GM12878 (cell line): ENCODE results near the gene BATF3.

Experiments used
- BACH1 ChIP-seq: fragments of 450-650 bp; IDR thresholded peaks from 2 replicates; pipeline ENCODE4 v1.6.1; 2017; ENCODE audit warnings: mild to moderate bottlenecking, borderline replicate concordance
- CBX5 ChIP-seq: sonication (generic); IDR thresholded peaks from 2 replicates; pipeline ENCODE4 v1.6.1; 2016; ENCODE audit warnings: low read depth, moderate library complexity, mild to moderate bottlenecking, inconsistent platforms
- ETV6 ChIP-seq, 2 experiments: fragments of 450-650 bp in 1 of 2; IDR thresholded peaks in 1 of 2; conservative IDR thresholded peaks in 1 of 2; 2 replicates each; pipeline ENCODE4 v1.6.1; 2014; ENCODE audit warnings: antibody characterized with exemption in 1 of 2, borderline replicate concordance in 1 of 2, low read depth in 1 of 2, mild to moderate bottlenecking in 1 of 2, moderate library complexity in 1 of 2
- FOXM1 ChIP-seq: IDR thresholded peaks from 2 replicates; pipeline ENCODE4 v1.6.1; 2012; ENCODE audit warnings: low read depth, mild to moderate bottlenecking, inconsistent platforms, low read length, moderate library complexity
- GATAD2B ChIP-seq: fragments of 450-650 bp; conservative IDR thresholded peaks from 2 replicates; pipeline ENCODE4 v1.6.1; 2017; ENCODE audit warnings: low read depth, mild to moderate bottlenecking, moderate library complexity
- HCFC1 ChIP-seq: fragments of 150-350 bp; IDR thresholded peaks from 2 replicates; pipeline ENCODE4 v1.6.1; 2014; ENCODE audit warnings: low read length
- POLR2A ChIP-seq: IDR thresholded peaks from 2 replicates; pipeline ENCODE4 v1.6.1; 2011; ENCODE audit warnings: low read depth, mild to moderate bottlenecking, low read length
- ZNF24 ChIP-seq: fragments of 450-650 bp; IDR thresholded peaks from 2 replicates; pipeline ENCODE4 v1.6.1; 2017; ENCODE audit warnings: antibody characterized with exemption, mild to moderate bottlenecking
- TF ChIP-seq, protein P1 (sequence below), 3 experiments: IDR thresholded peaks in 2 of 3; conservative IDR thresholded peaks in 1 of 3; 2 replicates each; pipeline ENCODE4 v1.5.1; 2011; ENCODE audit warnings: low read depth in 3 of 3, low read length in 3 of 3, mild to moderate bottlenecking in 3 of 3, control low read depth in 2 of 3, moderate library complexity in 2 of 3, inconsistent platforms in 1 of 3, mixed read lengths in 1 of 3; ENCODE audit not compliant: control insufficient read depth in 2 of 3, insufficient read depth in 1 of 3; ENCODE audit errors: extremely low read depth in 1 of 3
- TF ChIP-seq, protein P2 (sequence below): fragments of 450-650 bp; formaldehyde crosslinking; IDR thresholded peaks from 2 replicates; pipeline ENCODE4 v1.4.0; 2020; ENCODE audit warnings: mild to moderate bottlenecking, moderate library complexity
- TF ChIP-seq, protein P3 (sequence below): fragments of 450-650 bp; formaldehyde crosslinking; IDR thresholded peaks from 2 replicates; pipeline ENCODE4 v1.4.0; 2022; ENCODE audit warnings: mild to moderate bottlenecking, moderate library complexity

DNA sequence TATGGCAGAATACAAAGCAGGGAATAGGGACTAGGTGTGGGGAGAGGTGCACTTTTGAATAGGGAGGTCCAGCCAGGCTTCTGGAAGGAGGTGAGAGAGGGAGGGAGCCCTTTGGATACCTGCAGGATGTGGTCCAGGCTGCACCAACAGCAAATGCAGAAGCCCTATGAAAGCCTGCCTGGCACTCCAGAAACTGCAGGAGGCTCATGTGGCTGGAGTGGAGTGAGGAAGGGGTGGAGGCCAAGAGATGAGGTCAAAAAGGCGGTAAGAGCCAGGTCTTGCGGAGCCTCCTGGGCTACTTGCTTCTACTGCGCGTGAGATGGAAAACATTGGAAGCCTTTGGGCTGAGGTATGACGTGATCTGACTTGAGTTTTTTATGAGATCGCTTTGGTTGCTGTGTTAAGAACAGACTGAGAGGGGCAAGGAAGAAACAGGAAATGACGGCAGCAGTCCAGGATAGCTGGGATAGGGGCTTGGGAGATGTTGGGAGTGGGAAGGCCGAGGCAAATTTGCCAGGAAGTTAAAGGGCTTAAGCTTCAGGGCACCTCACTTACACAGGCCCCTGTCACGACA lies 4.4 kb upstream of the BATF3 start:
- TF ChIP-seq POLR2A (no peak), CBX5 (no peak), ZNF24 (no peak), FOXM1 (no peak), ETV6 (conservative IDR thresholded peaks at IDR 0.05 in 1 of 2, IDR thresholded peaks at IDR 0.05 in 1 of 2; ENCODE audit: borderline replicate concordance in 1 of 2, low read depth in 1 of 2) (no peak), GATAD2B (no peak), HCFC1 (no peak), BACH1 (no peak)
- TF ChIP-seq, protein P1, sequence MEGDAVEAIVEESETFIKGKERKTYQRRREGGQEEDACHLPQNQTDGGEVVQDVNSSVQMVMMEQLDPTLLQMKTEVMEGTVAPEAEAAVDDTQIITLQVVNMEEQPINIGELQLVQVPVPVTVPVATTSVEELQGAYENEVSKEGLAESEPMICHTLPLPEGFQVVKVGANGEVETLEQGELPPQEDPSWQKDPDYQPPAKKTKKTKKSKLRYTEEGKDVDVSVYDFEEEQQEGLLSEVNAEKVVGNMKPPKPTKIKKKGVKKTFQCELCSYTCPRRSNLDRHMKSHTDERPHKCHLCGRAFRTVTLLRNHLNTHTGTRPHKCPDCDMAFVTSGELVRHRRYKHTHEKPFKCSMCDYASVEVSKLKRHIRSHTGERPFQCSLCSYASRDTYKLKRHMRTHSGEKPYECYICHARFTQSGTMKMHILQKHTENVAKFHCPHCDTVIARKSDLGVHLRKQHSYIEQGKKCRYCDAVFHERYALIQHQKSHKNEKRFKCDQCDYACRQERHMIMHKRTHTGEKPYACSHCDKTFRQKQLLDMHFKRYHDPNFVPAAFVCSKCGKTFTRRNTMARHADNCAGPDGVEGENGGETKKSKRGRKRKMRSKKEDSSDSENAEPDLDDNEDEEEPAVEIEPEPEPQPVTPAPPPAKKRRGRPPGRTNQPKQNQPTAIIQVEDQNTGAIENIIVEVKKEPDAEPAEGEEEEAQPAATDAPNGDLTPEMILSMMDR (IDR thresholded peaks at IDR 0.05 in 2 of 3, conservative IDR thresholded peaks at IDR 0.05 in 1 of 3; ENCODE audit: control insufficient read depth in 2 of 3, extremely low read depth in 1 of 3, insufficient read depth in 1 of 3, low read depth in 3 of 3, low read length in 3 of 3), result no peak
- TF ChIP-seq, protein P2, sequence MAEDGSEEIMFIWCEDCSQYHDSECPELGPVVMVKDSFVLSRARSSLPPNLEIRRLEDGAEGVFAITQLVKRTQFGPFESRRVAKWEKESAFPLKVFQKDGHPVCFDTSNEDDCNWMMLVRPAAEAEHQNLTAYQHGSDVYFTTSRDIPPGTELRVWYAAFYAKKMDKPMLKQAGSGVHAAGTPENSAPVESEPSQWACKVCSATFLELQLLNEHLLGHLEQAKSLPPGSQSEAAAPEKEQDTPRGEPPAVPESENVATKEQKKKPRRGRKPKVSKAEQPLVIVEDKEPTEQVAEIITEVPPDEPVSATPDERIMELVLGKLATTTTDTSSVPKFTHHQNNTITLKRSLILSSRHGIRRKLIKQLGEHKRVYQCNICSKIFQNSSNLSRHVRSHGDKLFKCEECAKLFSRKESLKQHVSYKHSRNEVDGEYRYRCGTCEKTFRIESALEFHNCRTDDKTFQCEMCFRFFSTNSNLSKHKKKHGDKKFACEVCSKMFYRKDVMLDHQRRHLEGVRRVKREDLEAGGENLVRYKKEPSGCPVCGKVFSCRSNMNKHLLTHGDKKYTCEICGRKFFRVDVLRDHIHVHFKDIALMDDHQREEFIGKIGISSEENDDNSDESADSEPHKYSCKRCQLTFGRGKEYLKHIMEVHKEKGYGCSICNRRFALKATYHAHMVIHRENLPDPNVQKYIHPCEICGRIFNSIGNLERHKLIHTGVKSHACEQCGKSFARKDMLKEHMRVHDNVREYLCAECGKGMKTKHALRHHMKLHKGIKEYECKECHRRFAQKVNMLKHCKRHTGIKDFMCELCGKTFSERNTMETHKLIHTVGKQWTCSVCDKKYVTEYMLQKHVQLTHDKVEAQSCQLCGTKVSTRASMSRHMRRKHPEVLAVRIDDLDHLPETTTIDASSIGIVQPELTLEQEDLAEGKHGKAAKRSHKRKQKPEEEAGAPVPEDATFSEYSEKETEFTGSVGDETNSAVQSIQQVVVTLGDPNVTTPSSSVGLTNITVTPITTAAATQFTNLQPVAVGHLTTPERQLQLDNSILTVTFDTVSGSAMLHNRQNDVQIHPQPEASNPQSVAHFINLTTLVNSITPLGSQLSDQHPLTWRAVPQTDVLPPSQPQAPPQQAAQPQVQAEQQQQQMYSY (CRISPR knock-in tag), result no peak
- TF ChIP-seq, protein P3, sequence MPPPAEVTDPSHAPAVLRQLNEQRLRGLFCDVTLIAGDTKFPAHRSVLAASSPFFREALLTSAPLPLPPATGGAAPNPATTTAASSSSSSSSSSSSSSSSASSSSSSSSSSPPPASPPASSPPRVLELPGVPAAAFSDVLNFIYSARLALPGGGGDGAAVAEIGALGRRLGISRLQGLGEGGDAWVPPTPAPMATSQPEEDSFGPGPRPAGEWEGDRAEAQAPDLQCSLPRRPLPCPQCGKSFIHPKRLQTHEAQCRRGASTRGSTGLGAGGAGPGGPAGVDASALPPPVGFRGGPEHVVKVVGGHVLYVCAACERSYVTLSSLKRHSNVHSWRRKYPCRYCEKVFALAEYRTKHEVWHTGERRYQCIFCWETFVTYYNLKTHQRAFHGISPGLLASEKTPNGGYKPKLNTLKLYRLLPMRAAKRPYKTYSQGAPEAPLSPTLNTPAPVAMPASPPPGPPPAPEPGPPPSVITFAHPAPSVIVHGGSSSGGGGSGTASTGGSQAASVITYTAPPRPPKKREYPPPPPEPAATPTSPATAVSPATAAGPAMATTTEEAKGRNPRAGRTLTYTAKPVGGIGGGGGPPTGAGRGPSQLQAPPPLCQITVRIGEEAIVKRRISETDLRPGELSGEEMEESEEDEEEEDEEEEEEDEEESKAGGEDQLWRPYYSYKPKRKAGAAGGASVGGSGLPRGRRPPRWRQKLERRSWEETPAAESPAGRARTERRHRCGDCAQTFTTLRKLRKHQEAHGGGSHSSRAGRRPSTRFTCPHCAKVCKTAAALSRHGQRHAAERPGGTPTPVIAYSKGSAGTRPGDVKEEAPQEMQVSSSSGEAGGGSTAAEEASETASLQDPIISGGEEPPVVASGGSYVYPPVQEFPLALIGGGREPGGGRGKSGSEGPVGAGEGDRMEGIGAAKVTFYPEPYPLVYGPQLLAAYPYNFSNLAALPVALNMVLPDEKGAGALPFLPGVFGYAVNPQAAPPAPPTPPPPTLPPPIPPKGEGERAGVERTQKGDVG, result no peak
